Measurements from ENCODE around the gene SYTL2.
"Not testable (repeated sequence)": the region's sequence is repeated elsewhere in the genome, so short reads cannot be mapped to it uniquely, and the experiment has no call there.

SYTL2 gene

DNA sequence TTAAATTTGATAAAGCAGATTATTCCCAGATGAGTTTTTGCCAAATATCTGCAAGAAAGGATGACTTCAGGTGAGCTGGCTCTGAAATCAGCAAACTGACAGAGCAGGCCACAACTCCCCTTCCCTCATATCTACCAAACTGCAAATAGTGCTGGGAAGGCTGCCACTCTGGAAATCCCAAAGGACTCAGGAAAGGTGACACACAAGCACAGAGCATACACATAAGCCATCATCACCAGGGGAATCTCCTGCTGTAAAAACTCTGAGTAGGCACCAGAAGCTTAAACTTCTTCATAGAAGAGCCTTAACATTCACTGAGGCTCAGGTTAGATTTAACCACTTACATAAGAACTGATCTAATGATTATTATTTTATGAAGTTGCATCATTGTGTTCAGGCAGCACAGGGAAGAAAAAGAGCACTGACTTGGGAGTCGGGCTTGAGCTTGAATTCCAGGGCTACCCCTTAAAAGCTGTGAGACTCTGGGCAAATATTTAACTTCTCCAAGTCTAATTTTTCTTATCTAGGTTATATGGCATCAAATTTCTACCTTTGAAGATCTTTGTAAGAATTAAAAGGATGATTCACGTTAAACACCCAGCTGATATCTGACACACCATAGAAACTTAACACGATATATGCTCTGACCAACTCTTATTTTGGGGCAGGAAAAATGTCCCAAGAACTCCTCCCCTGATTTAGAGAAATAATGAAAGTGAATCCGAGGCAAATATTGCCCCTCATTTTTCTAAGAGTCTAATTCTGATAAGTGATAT lies 15.0 kb downstream of the SYTL2 start:
- no peak for DNase-seq

- no peak for DNase-seq
Measured at GRCh38 chr11:85791409-85791990, 19.4 kb downstream of the SYTL2 start.

DNA sequence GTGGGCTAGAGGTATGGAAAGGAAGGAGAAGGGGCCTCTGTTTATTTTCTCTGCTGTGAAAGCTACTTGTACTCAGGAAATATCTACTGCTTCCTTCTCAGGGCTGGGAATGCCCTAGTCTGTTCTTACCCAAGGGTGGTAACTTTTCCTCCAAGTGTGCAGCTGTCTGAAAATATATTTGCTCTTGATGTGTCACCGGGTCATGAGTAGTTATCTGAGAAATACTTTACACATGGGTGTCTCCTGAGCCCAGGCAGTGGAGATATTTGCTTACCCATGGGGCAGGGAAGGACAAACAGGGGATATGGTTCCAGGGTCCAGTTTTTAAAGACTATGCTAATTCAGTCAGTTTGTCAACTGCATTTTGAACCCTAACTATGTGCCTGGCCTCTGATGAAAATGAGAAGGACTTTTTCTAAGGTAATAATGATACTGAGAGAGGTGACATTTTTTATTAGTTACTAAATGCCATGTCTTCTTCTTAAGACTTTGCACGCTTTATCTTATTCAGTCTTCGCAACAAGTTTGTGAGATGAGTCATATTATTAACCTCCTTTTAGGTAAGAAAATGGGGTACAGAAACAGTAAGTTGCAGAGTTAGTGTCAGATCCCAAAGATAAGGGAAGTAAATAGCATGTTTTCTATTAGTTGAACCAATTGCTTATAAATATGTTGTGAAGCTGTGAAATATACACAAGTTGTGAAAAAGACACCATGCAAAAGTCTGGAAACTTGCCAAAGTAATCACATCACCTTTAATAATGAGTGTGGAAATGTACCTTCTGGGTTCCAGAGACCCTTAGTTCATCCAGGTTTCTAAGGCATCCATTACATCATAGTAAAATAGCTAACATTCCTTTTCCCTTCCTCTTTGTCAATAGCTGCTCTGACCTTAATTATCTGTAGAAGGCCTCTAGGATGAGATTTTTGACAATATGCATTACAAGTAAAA lies 22.9 kb downstream of the SYTL2 start:
- no peak for DNase-seq

DNA sequence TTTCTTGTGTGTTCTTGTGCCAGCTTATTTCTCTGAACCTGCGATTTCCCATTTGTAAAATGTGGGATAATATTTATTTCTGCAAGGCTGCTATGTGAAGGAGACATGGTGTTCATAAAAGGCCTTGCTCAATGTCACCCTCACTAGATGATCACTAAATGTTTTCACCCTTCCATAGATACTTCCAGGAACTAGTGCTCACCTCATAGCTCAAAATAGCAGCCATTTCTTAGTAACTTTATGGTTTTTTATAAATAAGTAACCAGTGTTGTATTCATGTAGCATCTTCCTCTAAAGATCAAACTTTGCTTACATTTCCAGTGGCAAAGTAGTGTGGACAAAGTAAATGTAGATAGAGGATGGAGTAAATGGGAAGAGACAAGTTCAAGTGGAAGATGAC lies 23.8 kb downstream of the SYTL2 start:
- no peak for DNase-seq

- no peak for DNase-seq
Measured at GRCh38 chr11:85784480-85785265, 26.3 kb downstream of the SYTL2 start.

DNA sequence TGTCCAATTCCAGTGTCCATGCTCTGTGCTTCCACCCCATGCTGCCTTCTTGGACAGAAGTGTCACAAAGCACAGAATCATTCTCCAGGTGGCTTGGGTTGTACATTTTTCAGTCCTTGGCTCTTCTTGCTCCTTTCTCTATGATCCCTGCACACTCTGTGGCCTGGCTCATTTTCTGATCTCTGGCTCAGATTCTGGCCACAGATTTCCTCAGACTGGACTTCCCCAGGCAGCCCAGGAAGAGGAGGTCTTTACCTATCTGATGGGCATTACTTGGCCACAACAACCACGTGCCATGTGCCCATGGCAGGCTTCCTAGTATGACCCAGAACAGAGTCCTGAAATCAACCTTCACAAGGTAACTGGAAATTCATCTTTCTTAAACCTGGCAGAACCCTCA lies 27.2 kb downstream of the SYTL2 start:
- no peak for DNase-seq

DNA sequence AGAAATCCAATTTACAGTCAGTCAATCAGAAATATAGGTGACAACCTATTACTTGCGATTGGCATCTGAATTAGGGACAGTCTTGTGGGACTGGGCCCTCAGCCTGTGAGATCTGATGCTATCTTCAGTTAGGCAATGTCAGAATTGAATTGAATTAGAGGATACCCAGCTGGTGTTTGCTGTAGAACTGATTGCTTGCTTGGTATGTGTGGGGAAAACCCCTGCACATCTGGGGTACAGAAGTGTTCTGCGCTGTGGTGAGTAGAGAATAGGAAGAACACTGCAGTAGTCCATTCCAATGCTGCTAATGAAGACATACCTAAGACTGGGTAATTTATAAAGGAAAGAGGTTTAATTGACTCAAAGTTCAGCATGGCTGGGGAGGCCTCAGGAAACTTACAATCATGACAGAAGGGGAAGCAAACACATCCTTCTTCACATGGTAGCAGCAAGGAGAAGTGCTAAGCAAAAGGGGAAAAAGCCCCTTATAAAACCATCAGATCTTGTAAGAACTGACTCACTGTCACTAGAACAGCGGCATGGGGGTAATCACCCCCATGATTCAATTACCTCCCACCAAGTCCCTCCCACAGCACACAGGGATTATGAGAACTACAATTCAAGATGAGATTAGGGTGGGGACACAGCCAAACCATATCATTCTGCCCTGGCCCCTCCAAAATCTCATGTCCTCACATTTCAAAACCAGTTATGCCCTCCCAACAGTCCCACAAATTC lies 30.0 kb downstream of the SYTL2 start:
- DNase-seq: peak; percentile 13

GRCh38 chr11:85779956-85780640 lies 30.8 kb downstream of the SYTL2 start:
- no peak for DNase-seq

GRCh38 chr11:85777603-85777972 lies 33.4 kb downstream of the SYTL2 start:
- DNase-seq: not testable (repeated sequence)

DNA sequence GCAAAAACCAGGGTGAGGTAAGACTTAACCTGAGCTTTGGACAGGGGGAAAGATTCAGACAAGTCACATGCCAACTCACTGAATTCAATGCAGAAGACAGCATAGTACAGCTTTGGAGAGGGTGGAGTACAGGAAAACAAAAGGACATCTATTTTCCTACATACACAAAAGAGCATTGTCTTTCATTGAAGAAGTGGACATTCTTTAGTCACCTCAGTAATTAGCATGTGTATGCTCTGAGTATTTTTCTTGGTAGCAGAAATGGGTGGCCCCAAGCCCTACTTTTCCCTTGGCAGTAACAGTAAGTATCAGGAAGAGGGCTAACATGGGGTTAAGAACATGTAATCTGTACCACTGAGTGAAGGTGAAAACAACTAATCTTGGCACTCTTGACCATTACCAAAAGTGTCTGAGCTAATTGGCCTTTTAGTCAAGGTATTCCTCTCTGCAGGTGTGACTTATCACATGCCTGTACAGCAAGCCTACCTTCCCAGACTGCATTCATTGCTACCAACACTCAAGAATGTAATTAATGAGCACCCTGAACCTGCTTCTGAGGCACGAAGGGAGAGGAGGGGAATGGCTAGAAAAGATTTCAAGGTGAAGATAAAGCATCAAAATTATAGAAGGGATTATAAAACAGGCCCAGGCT lies 33.9 kb downstream of the SYTL2 start:
- no peak for DNase-seq

- no peak for DNase-seq
Measured at GRCh38 chr11:85774256-85775101, 36.5 kb downstream of the SYTL2 start.

DNA sequence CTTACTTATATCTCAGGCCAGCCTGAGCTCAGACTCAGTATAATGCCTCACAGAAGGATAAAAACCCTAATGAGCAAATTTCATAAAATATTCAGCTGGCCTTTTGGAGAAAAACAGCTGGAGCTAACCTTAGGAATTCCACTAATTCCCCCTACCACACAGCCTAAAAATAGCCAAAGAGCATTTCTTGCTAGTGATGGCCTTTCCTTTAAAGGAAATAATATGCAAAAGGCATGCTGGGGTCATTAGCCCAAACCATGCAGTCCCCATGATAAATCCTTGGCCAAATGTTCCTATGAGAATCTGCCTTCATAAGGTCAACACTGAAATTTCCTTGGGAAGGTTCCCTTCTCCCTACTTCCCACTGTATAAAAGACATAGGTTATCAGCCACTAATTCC lies 38.2 kb downstream of the SYTL2 start:
- no peak for DNase-seq

- DNase-seq: no peak
Measured at GRCh38 chr11:85771568-85771967, 39.4 kb downstream of the SYTL2 start.

DNA sequence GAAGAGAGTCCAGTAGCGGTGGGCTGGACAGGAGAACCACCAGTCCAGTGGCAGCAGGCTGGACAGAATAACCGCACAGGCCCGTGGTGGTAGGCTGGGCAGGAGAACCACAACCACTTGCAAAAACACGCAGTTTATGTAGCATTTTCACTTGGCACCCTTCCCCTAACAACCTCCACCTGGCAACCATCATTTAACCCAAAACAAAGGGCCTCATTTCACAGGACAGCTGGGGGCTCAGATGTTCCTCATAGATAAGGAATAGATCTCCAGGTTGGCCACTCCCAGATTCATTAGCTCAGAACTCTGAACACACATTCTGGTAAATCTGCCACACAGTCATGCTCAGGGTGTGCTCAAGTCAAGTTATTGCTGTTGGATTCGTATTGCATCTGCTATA lies 41.2 kb downstream of the SYTL2 start:
- no peak for DNase-seq

- no peak for DNase-seq
Measured at GRCh38 chr11:85768473-85769146, 42.3 kb downstream of the SYTL2 start.

- DNase-seq: no peak
Measured at GRCh38 chr11:85767246-85767945, 43.5 kb downstream of the SYTL2 start.

GRCh38 chr11:85766721-85767161 lies 44.2 kb downstream of the SYTL2 start:
- no peak for DNase-seq

- no peak for DNase-seq
Measured at GRCh38 chr11:85764796-85765195, 46.1 kb downstream of the SYTL2 start.

GRCh38 chr11:85762226-85762625 lies 48.7 kb downstream of the SYTL2 start:
- DNase-seq: no peak

All from CD4-positive, alpha-beta T cell treated with Interleukin-21 for 1 hour (primary cell).